Aortic smooth muscle cell (primary cell): ENCODE results near the gene BCAR3. TPM values are rescaled to one million over a fixed set of nuclear protein-coding genes. Genes with fewer than 3 reads are reported as not detected.

Source experiments
- total RNA-seq: library from RNA; depleted of rRNA; stranded (reverse); fragments of >200 nt; gene quantifications from 2 replicates; pipeline ENCODE4 v1.2.3, GENCODE V29; 2014

Gene BCAR3
- total RNA-seq, result 18.2 and 26.5 TPM in 2 replicates

GRCh38 chr1:93681101-93681988 is at the start of gene BCAR3:
BCAR3 (minus strand) TSS chr1:93681837; CDS start chr1:93674930, 6,907 bp downstream.

Other genes starting within 250 kb of the BCAR3 start
- 3.7 and 7.7 TPM in 2 replicates for gene FNBP1L, start 233.7 kb downstream of the BCAR3 start, total RNA-seq
- 22.3 and 28.2 TPM in 2 replicates for gene DNTTIP2, start 197.4 kb upstream of the BCAR3 start, total RNA-seq
- gene GCLM, start 227.6 kb upstream of the BCAR3 start, total RNA-seq, result 16.9 and 20.3 TPM in 2 replicates